Measurements from ENCODE around the gene TMEM184A. TPM values are rescaled to one million over a fixed set of nuclear protein-coding genes. Genes with fewer than 3 reads are reported as not detected.

The TMEM184A gene
- total and polyA plus RNA-seq, 2 experiments from 2014 or later = 0.18 to 0.66 TPM

DNA sequence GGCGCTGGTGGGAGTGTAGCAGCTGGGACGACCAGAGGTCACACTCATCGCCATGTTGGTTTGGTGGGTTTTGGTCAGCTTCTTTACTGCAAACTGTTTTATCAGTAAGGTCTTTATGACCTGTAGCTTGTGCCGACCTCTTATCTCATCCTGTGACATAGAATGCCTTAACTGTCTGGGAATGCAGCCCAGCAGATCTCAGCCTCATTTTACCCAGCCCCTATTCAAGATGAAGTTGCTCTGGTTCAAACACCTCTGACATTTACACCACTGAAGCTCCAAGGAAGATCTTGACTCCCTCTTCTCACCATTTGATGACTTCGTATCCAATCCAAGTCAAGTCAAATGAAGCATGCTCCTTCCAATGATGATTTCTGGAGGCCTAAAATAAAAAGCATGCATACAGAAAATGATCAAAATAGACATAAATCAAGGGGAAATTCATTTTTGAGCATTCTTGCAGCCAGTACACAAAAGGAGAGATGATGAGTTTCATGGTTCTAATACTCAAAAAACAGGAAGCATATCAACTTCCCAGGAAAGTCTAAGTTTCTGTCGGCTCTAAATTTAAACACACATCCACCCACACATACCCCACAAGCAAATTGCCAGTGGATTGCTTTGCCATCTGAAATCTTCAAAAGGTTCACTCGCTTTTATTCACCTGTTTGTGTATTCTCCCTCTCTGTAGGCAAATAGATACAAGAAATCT lies 16.3 kb upstream of the TMEM184A start:
- H3K4me3 Mint-ChIP-seq = peak overlapping the region; percentile 1; the same call in 2 of the 3 replicates
- Histone ChIP-seq H3K4me1 (ENCODE audit: insufficient read depth) (no peaks in the 10 kb centered on the region), H3K4me3 (no peak overlapping the region), H3K36me3 (ENCODE audit: insufficient read depth) (no peaks in the 10 kb centered on the region), H2AFZ (no peak overlapping the region), H3K79me2 (replicated peaks; ENCODE audit: insufficient read depth) (0 out of 2 replicates have a peak, but pooled peaks cover 3% of the 10 kb centered on the region), H3K27ac (ENCODE audit: low read depth) (no peak overlapping the region), H3K4me2 (no peak overlapping the region), H3K9me2 (ENCODE audit: insufficient read depth) (no peaks in the 10 kb centered on the region), H3F3A (replicated peaks; ENCODE audit: low read depth) (no peaks in the 10 kb centered on the region; the same call in 1 of the 2 replicates), H3K27me3 (ENCODE audit: insufficient read depth) (no peaks in the 10 kb centered on the region), H4K20me1 (replicated peaks; ENCODE audit: insufficient read depth) (no peaks in the 10 kb centered on the region)
- H3K9me3 Mint-ChIP-seq = peaks cover 12% of the 10 kb centered on the region
- peaks cover 41% of the 10 kb centered on the region for H3K36me3 Mint-ChIP-seq (ENCODE audit: low read depth)
- peaks cover 38% of the 10 kb centered on the region for H3K4me1 Mint-ChIP-seq
- no peak for DNase-seq (ENCODE audit: low spot score)
- H3K27me3 Mint-ChIP-seq (ENCODE audit: insufficient read depth, low read depth, poor library complexity) = peaks cover 11% of the 10 kb centered on the region
- TF ChIP-seq, protein P1, sequence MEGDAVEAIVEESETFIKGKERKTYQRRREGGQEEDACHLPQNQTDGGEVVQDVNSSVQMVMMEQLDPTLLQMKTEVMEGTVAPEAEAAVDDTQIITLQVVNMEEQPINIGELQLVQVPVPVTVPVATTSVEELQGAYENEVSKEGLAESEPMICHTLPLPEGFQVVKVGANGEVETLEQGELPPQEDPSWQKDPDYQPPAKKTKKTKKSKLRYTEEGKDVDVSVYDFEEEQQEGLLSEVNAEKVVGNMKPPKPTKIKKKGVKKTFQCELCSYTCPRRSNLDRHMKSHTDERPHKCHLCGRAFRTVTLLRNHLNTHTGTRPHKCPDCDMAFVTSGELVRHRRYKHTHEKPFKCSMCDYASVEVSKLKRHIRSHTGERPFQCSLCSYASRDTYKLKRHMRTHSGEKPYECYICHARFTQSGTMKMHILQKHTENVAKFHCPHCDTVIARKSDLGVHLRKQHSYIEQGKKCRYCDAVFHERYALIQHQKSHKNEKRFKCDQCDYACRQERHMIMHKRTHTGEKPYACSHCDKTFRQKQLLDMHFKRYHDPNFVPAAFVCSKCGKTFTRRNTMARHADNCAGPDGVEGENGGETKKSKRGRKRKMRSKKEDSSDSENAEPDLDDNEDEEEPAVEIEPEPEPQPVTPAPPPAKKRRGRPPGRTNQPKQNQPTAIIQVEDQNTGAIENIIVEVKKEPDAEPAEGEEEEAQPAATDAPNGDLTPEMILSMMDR (conservative IDR thresholded peaks at IDR 0.05; ENCODE audit: low read depth in 2 of 2) = no peak
- no peak for TF ChIP-seq STAT1 (IDR thresholded peaks at IDR 0.05; ENCODE audit: unreplicated experiment)
- TF ChIP-seq EZH2phosphoT487 (IDR thresholded peaks at IDR 0.05; ENCODE audit: unreplicated experiment) = no peak
- no peak for TF ChIP-seq ZNF331 (CRISPR knock-in tag; IDR thresholded peaks at IDR 0.05; ENCODE audit: low read depth)
- no peak for TF ChIP-seq JUNB (IDR thresholded peaks at IDR 0.05; ENCODE audit: unreplicated experiment)
- ATAC-seq = no peak
- H3K27ac Mint-ChIP-seq = no peak overlapping the region

DNA sequence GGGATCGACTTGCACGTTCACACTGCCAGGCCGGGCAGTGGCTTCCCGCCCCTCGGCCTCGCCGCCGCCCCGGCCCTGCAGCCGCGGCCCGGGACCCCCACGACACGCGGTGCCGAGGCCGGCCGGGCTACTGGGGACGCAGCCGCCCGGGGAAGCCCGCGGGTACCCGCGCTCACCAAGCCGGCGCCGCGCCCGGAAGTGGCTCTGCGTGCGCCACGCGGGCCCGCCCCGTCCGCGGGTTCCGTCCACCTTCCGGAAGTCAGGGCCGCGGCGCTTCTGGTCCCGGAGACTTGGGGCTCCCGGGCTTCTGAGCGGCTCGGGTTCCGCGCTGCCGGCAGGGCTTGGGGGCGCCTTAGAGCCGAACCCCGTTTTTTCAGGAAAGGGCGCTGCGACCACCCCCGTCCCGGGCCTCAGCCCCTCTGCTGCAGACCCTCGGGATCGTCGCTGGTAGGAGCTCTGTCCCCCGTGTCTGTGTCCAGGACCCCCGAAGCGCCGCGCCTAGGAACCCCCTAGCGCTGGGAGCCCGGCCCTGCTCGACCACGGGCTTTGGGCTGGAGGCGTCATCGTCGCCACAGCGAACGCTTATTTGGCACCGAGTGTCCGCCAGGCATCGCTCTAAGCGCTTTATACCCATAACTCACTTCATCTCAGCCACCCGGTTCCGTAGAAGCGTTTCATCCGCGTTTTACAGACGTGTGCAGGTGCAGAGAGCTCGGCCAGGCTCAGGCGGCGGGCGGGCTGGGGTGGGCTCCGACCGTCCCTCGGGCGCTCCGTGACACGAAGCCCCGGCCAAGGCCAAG lies 14.0 kb upstream of the TMEM184A start, which contains the start of gene PSMG3:
TSS of gene PSMG3 (minus strand) at position 200 of the 800 bp plus-strand sequence. CDS start 693 bp downstream, outside the sequence.
- H3K9me3 Mint-ChIP-seq = no peaks in the 10 kb centered on the region
- ATAC-seq = peak; percentile 93
- Histone ChIP-seq H3K27me3 (ENCODE audit: insufficient read depth) (no peaks in the 10 kb centered on the region), H3K9me2 (ENCODE audit: insufficient read depth) (no peaks in the 10 kb centered on the region), H3K36me3 (ENCODE audit: insufficient read depth) (no peaks in the 10 kb centered on the region), H3F3A (replicated peaks; ENCODE audit: low read depth) (no peaks in the 10 kb centered on the region), H3K4me1 (ENCODE audit: insufficient read depth) (no peaks in the 10 kb centered on the region), H3K27ac (ENCODE audit: low read depth) (peak within 1 kb of the TSS; percentile 63; the same call in 1 of the 2 replicates), H3K79me2 (replicated peaks; ENCODE audit: insufficient read depth) (0 out of 2 replicates have a peak, but pooled peaks cover 3% of the 10 kb centered on the region), H3K4me3 (peak within 1 kb of the TSS; percentile 64), H2AFZ (peak within 1 kb of the TSS; percentile 56; the same call in 1 of the 2 replicates), H3K4me2 (peak within 1 kb of the TSS; percentile 73), H4K20me1 (replicated peaks; ENCODE audit: insufficient read depth) (no peaks in the 10 kb centered on the region)
- H3K4me3 Mint-ChIP-seq = peak within 1 kb of the TSS; percentile 84
- DNase-seq (ENCODE audit: low spot score) = peak; percentile 90
- peak within 1 kb of the TSS; percentile 92 for H3K27ac Mint-ChIP-seq
- H3K27me3 Mint-ChIP-seq (ENCODE audit: insufficient read depth, low read depth, poor library complexity) = peaks cover 5% of the 10 kb centered on the region
- H3K36me3 Mint-ChIP-seq (ENCODE audit: low read depth) = peaks cover 41% of the 10 kb centered on the region
- peaks cover 31% of the 10 kb centered on the region for H3K4me1 Mint-ChIP-seq
- TF ChIP-seq, protein P1 (conservative IDR thresholded peaks at IDR 0.05; ENCODE audit: low read depth in 2 of 2) = peak in 1 of 2 experiments; percentile 14; a peak in 1 of 4 replicates
- TF ChIP-seq, protein P2, sequence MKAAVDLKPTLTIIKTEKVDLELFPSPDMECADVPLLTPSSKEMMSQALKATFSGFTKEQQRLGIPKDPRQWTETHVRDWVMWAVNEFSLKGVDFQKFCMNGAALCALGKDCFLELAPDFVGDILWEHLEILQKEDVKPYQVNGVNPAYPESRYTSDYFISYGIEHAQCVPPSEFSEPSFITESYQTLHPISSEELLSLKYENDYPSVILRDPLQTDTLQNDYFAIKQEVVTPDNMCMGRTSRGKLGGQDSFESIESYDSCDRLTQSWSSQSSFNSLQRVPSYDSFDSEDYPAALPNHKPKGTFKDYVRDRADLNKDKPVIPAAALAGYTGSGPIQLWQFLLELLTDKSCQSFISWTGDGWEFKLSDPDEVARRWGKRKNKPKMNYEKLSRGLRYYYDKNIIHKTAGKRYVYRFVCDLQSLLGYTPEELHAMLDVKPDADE (IDR thresholded peaks at IDR 0.05) = no peak
- TF ChIP-seq POLR2AphosphoS5 (IDR thresholded peaks at IDR 0.05; ENCODE audit: low read depth) (peak; percentile 49), STAT1 (IDR thresholded peaks at IDR 0.05; ENCODE audit: unreplicated experiment) (no peak), ZNF331 (CRISPR knock-in tag; IDR thresholded peaks at IDR 0.05; ENCODE audit: low read depth) (no peak)
